ENCODE data around the gene C3. TPM values are rescaled to one million over a fixed set of nuclear protein-coding genes. Genes with fewer than 3 reads are reported as not detected.
A peak's percentile ranks its signal among the peaks of the same experiment; 100 is the strongest.

The C3 gene
- total RNA-seq, 6 experiments from 2014 or later, result 0.82 to 1.5 (median 1.2) TPM

DNA sequence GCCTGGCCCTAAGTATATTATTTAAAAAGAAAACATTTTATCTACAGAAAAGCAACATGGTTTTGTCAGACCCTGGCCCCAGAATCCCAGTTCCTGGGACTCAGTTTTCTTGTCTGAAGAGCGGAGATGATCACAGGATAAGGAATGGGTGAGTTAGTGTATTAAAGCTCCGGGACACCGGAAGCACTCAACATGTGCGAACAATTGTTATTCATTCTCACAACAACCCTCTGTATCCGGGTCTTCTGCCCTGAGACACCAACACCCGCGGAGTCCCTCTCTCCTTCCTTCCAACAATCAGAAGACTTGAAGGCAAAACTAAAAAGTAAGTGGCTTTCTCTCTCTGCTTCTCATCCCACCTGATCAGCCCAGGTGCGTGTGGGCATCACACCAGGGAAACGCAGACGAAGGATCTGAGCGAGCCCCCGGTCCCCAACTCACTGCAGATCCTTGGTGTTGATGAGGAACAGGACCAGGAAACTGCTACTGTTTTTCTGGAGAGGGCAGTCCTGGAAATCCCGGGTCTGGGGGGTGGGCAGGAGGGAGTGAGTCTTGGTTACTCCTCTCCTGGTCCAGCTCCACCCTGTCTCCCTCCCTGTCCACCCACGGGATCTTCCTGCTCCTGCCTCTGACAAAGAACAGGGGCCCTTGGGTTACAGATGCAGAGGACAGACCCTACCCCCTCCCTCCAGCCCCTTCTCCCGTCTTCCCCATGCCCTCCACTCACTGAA, 14.9 kb upstream of the C3 start:
- Mint-ChIP-seq H3K4me1 (ENCODE audit: low read depth) (peaks cover 26% of the 10 kb centered on the region), H3K27ac (peak overlapping the region; percentile 85; the same call in 1 of the 2 replicates), H3K36me3 (ENCODE audit: low read depth) (peaks cover 7% of the 10 kb centered on the region; the same call in 1 of the 2 replicates), H3K9me3 (no peaks in the 10 kb centered on the region), H3K4me3 (peak overlapping the region; percentile 99), H3K27me3 (ENCODE audit: insufficient read depth) (no peaks in the 10 kb centered on the region; the same call in 1 of the 2 replicates)
- no peak for DNase-seq
- TF ChIP-seq CTCF (IDR thresholded peaks at IDR 0.05), result no peak

GRCh38 chr19:6734096-6734696, 13.7 kb upstream of the C3 start:
- TF ChIP-seq CTCF (IDR thresholded peaks at IDR 0.05), result no peak
- H3K36me3 Mint-ChIP-seq (ENCODE audit: low read depth), result peaks cover 13% of the 10 kb centered on the region
- no peak overlapping the region for H3K4me3 Mint-ChIP-seq
- H3K4me1 Mint-ChIP-seq (ENCODE audit: low read depth), result peaks cover 25% of the 10 kb centered on the region
- no peak for DNase-seq
- no peak overlapping the region for H3K27ac Mint-ChIP-seq
- H3K27me3 Mint-ChIP-seq (ENCODE audit: insufficient read depth), result no peaks in the 10 kb centered on the region; the same call in 1 of the 2 replicates
- H3K9me3 Mint-ChIP-seq, result no peaks in the 10 kb centered on the region

DNA sequence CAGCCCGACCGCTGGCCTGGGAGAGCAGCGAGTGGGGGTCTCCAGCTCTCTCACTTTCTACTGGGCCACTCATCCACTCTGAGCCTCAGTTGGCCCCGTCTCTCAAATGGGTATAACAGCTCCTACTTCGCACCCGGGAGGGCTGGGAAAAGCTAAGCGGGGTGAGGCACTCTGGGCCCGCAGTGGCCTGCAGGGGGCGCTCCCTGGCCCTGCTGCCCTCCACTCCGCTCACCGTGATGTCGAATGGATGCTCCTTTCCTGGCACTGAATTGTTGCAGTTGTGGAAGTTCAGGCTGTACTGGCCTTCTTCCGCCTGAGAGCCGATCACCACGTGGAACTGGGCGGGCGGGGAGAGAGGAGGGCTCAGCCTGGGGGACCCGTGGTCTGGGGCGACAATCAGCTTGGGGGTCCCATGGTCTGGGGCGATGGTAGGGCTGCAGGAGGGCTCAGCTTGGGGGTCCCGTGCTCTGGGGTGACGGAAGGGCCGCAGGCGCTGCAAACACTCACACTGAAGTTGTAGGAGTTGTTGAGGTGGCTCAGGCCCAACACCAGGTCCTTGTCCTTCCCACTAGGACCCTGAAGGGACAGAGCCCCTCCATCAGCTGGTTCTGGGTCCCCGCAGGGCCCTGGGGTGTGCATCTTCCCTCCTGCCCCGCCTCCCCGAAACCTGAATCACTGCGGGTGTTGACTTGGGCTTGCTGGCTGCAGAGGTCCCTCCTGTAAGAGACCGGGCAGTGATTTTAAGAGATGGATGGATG, 13.1 kb upstream of the C3 start:
- DNase-seq, result no peak
- Mint-ChIP-seq H3K9me3 (no peaks in the 10 kb centered on the region), H3K27me3 (ENCODE audit: insufficient read depth) (no peaks in the 10 kb centered on the region; the same call in 1 of the 2 replicates), H3K4me3 (no peak overlapping the region), H3K4me1 (ENCODE audit: low read depth) (peaks cover 18% of the 10 kb centered on the region), H3K27ac (no peak overlapping the region), H3K36me3 (ENCODE audit: low read depth) (peaks cover 13% of the 10 kb centered on the region)
- TF ChIP-seq CTCF (IDR thresholded peaks at IDR 0.05), result peak; percentile 72

DNA sequence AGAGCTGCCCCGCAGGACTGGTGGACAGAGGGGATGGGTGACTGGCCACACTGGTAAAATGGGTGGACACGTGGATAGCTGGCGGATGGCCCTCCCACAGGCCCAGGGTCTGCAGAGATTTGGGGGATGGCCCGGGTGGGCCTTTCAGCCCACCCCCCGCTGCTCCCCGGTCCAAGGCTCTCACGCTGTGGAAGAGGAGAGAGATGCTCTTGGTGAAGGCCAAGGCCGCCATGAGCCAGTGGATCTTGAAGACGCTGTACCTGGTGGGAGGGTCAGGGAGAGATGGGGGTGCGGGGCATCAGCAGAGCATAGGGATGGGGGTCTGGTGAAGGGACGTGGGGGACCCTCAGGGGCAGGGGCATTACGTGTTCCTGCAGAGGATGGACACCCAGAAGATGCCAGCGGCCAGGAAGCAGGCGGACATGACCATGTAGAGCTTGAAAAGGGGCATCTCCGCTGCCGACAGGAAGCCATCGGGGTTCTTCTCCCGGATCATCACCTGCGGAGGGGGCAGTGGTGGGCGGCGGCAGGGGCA, 12.4 kb upstream of the C3 start:
- Mint-ChIP-seq H3K9me3 (no peaks in the 10 kb centered on the region), H3K4me3 (no peak overlapping the region), H3K27me3 (ENCODE audit: insufficient read depth) (no peaks in the 10 kb centered on the region; the same call in 1 of the 2 replicates), H3K4me1 (ENCODE audit: low read depth) (peaks cover 11% of the 10 kb centered on the region), H3K27ac (no peak overlapping the region), H3K36me3 (ENCODE audit: low read depth) (peaks cover 13% of the 10 kb centered on the region)
- TF ChIP-seq CTCF (IDR thresholded peaks at IDR 0.05), result no peak
- DNase-seq, result no peak

- H3K27ac Mint-ChIP-seq, result no peak overlapping the region
- H3K4me3 Mint-ChIP-seq, result no peak overlapping the region
- TF ChIP-seq CTCF (IDR thresholded peaks at IDR 0.05), result no peak
- no peaks in the 10 kb centered on the region; the same call in 1 of the 2 replicates for H3K27me3 Mint-ChIP-seq (ENCODE audit: insufficient read depth)
- no peaks in the 10 kb centered on the region for H3K9me3 Mint-ChIP-seq
- peaks cover 10% of the 10 kb centered on the region for H3K4me1 Mint-ChIP-seq (ENCODE audit: low read depth)
- DNase-seq, result no peak
- H3K36me3 Mint-ChIP-seq (ENCODE audit: low read depth), result peaks cover 13% of the 10 kb centered on the region
Measured at GRCh38 chr19:6731822-6732221, 11.4 kb upstream of the C3 start.

All from HFFc6 (cell line).